ENCODE measurements around the gene UBE2V1.

- no peak for TF ChIP-seq BHLHE40 (IDR thresholded peaks at IDR 0.05; ENCODE audit: borderline replicate concordance)
- no peak for TF ChIP-seq SP1 (IDR thresholded peaks at IDR 0.05)
- TF ChIP-seq FOXM1 (IDR thresholded peaks at IDR 0.05; ENCODE audit: borderline replicate concordance): no peak
- no peak for TF ChIP-seq HDGF (IDR thresholded peaks at IDR 0.05; ENCODE audit: borderline replicate concordance)
- TF ChIP-seq SUZ12 (IDR thresholded peaks at IDR 0.05): no peak
- TF ChIP-seq ARNT (IDR thresholded peaks at IDR 0.05): no peak
- TF ChIP-seq LEF1 (IDR thresholded peaks at IDR 0.05; ENCODE audit: borderline replicate concordance): no peak
These were observed 34.0 kb upstream of the UBE2V1 start for GRCh38 chr20:50146732-50147662.
